ENCODE data around the gene ZEB1. TPM values are rescaled to one million over a fixed set of nuclear protein-coding genes. Genes with fewer than 3 reads are reported as not detected.

The ZEB1 gene
- total RNA-seq, 1 experiment from 2014 or later: 0.39 TPM

DNA sequence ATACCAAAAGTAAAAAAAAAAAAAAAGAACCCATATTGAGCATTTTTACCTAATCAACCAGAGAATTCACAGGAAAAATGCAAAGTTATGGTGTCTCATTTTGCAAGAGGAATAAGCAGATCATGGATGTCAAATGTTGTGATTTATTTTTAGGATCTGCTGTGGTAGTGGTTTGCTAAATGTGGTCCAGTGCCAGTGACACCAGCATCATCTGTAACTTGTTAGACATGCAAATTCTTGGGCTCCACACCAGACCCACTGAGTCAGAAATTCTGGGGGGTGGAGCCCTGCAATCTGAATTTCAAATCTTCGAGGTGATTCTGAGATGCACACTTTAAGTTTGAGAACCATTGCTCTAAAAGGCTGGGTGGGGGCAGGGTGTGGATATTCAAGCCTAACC lies 30.1 kb upstream of the ZEB1 start:
- H3K4me1 ChIP-seq (ENCODE audit: insufficient read depth, low read length): no peaks in the 10 kb centered on the region
- no peak overlapping the region for H3K9ac ChIP-seq (ENCODE audit: extremely low read depth, insufficient read length, low read length)
- no peaks in the 10 kb centered on the region for H3K79me2 ChIP-seq (ENCODE audit: insufficient read depth, low read length)
- peaks cover 0 to 6% of the 10 kb centered on the region in 2 experiments; a peak in 2 of 5 replicates for H3K9me3 Mint-ChIP-seq
- no peak overlapping the region for H2BK12ac ChIP-seq (ENCODE audit: insufficient read length, low read depth, low read length)
- no peak overlapping the region for H3K23ac ChIP-seq (ENCODE audit: insufficient read length, low read depth, low read length)
- H2BK15ac ChIP-seq (ENCODE audit: low read depth, low read length): no peak overlapping the region
- H3K4me3 Mint-ChIP-seq: no peak overlapping the region
- H2BK20ac ChIP-seq (ENCODE audit: low read depth, low read length, poor library complexity, severe bottlenecking): no peak overlapping the region
- H3K27me3 Mint-ChIP-seq (ENCODE audit: low read depth): 0 out of 2 replicates have a peak, but pooled peaks cover under 1% of the 10 kb centered on the region
- no peak overlapping the region for H3K56ac ChIP-seq (ENCODE audit: insufficient read length, low read depth, low read length)
- no peak overlapping the region for H2AK5ac ChIP-seq (ENCODE audit: insufficient read length, low read length)
- no peaks in the 10 kb centered on the region for H3K9me3 ChIP-seq (ENCODE audit: control insufficient read depth, low read depth, low read length)
- no peaks in the 10 kb centered on the region for H3K79me1 ChIP-seq (ENCODE audit: insufficient read depth, low read depth, low read length, poor library complexity, severe bottlenecking)
- TF ChIP-seq, protein P1, sequence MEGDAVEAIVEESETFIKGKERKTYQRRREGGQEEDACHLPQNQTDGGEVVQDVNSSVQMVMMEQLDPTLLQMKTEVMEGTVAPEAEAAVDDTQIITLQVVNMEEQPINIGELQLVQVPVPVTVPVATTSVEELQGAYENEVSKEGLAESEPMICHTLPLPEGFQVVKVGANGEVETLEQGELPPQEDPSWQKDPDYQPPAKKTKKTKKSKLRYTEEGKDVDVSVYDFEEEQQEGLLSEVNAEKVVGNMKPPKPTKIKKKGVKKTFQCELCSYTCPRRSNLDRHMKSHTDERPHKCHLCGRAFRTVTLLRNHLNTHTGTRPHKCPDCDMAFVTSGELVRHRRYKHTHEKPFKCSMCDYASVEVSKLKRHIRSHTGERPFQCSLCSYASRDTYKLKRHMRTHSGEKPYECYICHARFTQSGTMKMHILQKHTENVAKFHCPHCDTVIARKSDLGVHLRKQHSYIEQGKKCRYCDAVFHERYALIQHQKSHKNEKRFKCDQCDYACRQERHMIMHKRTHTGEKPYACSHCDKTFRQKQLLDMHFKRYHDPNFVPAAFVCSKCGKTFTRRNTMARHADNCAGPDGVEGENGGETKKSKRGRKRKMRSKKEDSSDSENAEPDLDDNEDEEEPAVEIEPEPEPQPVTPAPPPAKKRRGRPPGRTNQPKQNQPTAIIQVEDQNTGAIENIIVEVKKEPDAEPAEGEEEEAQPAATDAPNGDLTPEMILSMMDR (conservative IDR thresholded peaks at IDR 0.05): no peak
- H2BK5ac ChIP-seq (ENCODE audit: insufficient read length, low read length): no peak overlapping the region
- H4K5ac ChIP-seq (ENCODE audit: insufficient read length, low read depth, low read length): no peak overlapping the region
- H3K4me2 ChIP-seq (ENCODE audit: insufficient read depth, insufficient read length, low read length): no peak overlapping the region
- H3K36me3 Mint-ChIP-seq (ENCODE audit: insufficient read depth in 1 of 3, low read depth in 3 of 3): no peaks in the 10 kb centered on the region; a peak in 1 of 7 replicates
- H3K27ac ChIP-seq (ENCODE audit: insufficient read length, low read depth, low read length): no peak overlapping the region
- no peak overlapping the region for H2BK120ac ChIP-seq (ENCODE audit: low read depth, low read length, poor library complexity, severe bottlenecking)
- H3T11ph ChIP-seq (ENCODE audit: low read length): no peak overlapping the region
- H3K14ac ChIP-seq (ENCODE audit: insufficient read depth, low read length): no peak overlapping the region
- no CpG with 5 or more reads among the region's 1 CpG for WGBS (ENCODE audit: extremely low coverage, insufficient read length, low lambda C conversion rate)
- H3K27me3 ChIP-seq (ENCODE audit: insufficient read depth, low read length): no peaks in the 10 kb centered on the region
- no peaks in the 10 kb centered on the region for H3K23me2 ChIP-seq (ENCODE audit: insufficient read length, low read depth, low read length, poor library complexity, severe bottlenecking)
- no peak overlapping the region for H3K4ac ChIP-seq (ENCODE audit: low read depth, low read length)
- H3K27ac Mint-ChIP-seq: no peak overlapping the region
- no peak overlapping the region for H2AFZ ChIP-seq (ENCODE audit: low read length)
- no peak overlapping the region for H4K8ac ChIP-seq (replicated peaks; ENCODE audit: insufficient read length, low read depth, low read length)
- no peak overlapping the region for H3K18ac ChIP-seq (ENCODE audit: insufficient read length, low read depth, low read length)
- H4K20me1 ChIP-seq (ENCODE audit: control insufficient read depth, insufficient read depth, insufficient read length): no peaks in the 10 kb centered on the region
- H4K91ac ChIP-seq (ENCODE audit: insufficient read length, low read depth, low read length): no peak overlapping the region
- DNase-seq: no peak
- H3K4me1 Mint-ChIP-seq: peaks cover 1 to 3% of the 10 kb centered on the region in 2 experiments; a peak in 2 of 4 replicates
